Lower leg skin (tissue), 4 donors: ENCODE measurements around the gene SART1. TPM values are rescaled to one million over a fixed set of nuclear protein-coding genes. Genes with fewer than 3 reads are reported as not detected.

Source experiments
- DNase-seq, 2 donors: peaks; one replicate each; pipeline ENCODE4 v3.0.0-alpha.2; 2019; ENCODE audit warnings: low spot score in 2 of 2
- H3K4me3 ChIP-seq: fragments of 200-600 bp; sonication (generic); 2 replicates; pipeline ENCODE4 v1.5.1; 2017; ENCODE audit warnings: mild to moderate bottlenecking, low read depth; ENCODE audit not compliant: poor library complexity, severe bottlenecking
- POLR2A ChIP-seq, 2 donors: fragments of 450-650 bp; IDR thresholded peaks; one replicate each; pipeline ENCODE4 v1.6.1; 2016 to 2017; ENCODE audit warnings: antibody characterized with exemption in 2 of 2, mild to moderate bottlenecking in 1 of 2, moderate library complexity in 1 of 2
- WGBS, 2 donors: methylation state at CpG; one replicate each; pipeline ENCODE4 v1.1.5; 2018; 5-methylcytosine and 5-hydroxymethylcytosine counted together
- intact Hi-C: fragments of 100-400 bp; cut with DNase I; formaldehyde crosslinking; loops from one replicate; pipeline ENCODE4 v1.15.0; 2023; ENCODE audit warnings: low total_unique reads
- total RNA-seq, 4 donors: library from RNA; depleted of rRNA; stranded (reverse); fragments of >200 nt; gene quantifications; one replicate each; pipeline ENCODE4 v1.1.0, GENCODE V29; 2016
- TF ChIP-seq, protein P1 (sequence below), 3 donors: fragments of 450-650 bp; IDR thresholded peaks; one replicate each; pipeline ENCODE4 v1.5.1; 2016; ENCODE audit warnings: antibody characterized with exemption in 3 of 3, mild to moderate bottlenecking in 3 of 3, moderate library complexity in 2 of 3

Gene SART1
- total RNA-seq, 4 donors from 2014 or later = 35.0 to 73.5 (median 55.4) TPM

DNA sequence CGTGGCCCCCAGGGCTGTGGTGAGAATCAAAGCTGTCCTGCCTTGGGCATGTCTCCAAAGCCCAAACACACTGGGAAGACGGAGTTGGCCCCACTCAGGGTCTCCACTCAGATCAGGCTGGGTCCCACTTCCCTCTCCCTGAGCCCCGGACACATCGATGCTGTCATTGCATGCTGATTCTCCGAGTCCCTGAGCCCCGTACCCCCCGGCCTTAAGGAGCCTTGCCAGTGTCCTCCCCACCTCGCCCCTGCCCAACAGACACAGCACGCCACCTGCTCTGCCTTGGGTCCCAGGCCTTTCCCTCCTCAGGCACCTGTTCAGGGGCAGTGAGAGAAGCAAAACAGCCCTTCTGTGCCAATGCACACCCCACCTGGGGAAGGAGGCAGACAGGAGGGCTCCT is 25.8 kb downstream of the SART1 start:
- 70 to 79% methylated on average over 9 of the region's 9 CpGs for WGBS, 2 donors
- intact Hi-C loops = loop anchor here (5.0 to 10.0 kb wide), 2 partner anchors 105 to 283 kb away; no protein-coding TSS in a partner anchor
- no peak overlapping the region for H3K4me3 ChIP-seq
- TF ChIP-seq POLR2A (IDR thresholded peaks at IDR 0.05) = no peak
- TF ChIP-seq, protein P1, sequence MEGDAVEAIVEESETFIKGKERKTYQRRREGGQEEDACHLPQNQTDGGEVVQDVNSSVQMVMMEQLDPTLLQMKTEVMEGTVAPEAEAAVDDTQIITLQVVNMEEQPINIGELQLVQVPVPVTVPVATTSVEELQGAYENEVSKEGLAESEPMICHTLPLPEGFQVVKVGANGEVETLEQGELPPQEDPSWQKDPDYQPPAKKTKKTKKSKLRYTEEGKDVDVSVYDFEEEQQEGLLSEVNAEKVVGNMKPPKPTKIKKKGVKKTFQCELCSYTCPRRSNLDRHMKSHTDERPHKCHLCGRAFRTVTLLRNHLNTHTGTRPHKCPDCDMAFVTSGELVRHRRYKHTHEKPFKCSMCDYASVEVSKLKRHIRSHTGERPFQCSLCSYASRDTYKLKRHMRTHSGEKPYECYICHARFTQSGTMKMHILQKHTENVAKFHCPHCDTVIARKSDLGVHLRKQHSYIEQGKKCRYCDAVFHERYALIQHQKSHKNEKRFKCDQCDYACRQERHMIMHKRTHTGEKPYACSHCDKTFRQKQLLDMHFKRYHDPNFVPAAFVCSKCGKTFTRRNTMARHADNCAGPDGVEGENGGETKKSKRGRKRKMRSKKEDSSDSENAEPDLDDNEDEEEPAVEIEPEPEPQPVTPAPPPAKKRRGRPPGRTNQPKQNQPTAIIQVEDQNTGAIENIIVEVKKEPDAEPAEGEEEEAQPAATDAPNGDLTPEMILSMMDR (IDR thresholded peaks at IDR 0.05) = no peak
- no peak for DNase-seq

DNA sequence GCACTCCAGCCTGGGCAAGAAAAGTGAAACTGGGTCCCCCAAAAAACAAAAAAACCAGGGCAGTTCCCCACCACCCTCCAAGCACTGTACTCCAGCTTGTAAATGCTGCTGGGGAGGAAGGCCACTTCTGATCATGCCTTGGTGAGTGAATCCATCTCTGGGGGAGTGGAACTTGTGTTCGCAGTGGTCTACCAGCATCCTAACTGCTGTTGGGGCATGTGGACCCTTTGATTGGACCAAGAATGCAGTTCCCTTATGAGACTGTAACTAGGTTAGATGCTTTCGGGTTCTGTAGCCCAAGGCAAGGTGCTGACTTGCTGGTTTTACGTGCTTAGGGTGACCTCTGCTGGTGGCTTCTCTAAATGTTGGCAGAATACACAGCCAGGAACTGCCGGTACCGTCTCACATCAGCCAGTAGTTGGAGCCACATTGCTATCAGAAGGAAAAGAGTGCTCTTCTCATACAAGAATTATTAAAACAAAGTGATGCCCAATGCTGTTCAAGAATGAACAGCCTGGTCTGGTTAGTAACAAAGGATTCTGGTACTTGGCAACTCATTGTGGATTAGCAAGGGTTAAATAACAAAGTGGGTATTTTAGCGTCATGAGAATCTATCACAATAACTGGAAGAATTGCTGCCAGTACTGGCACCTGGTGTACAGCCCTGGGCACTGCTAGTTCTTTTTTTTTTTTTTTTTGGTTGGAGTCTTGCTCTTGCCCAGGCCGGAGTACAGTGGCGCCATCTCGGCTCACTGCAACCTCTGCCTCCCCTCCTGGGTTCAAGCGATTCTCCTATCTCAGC is 27.5 kb downstream of the SART1 start:
- intact Hi-C loops = loop anchor here (5.0 to 10.0 kb wide), 2 partner anchors 107 to 284 kb away; no protein-coding TSS in a partner anchor
- TF ChIP-seq, protein P1 (IDR thresholded peaks at IDR 0.05) = peak in 1 of 3 donors; percentile 97
- TF ChIP-seq POLR2A (IDR thresholded peaks at IDR 0.05) = no peak
- WGBS, 2 donors = 20% methylated on average over 10 of the region's 10 CpGs

DNA sequence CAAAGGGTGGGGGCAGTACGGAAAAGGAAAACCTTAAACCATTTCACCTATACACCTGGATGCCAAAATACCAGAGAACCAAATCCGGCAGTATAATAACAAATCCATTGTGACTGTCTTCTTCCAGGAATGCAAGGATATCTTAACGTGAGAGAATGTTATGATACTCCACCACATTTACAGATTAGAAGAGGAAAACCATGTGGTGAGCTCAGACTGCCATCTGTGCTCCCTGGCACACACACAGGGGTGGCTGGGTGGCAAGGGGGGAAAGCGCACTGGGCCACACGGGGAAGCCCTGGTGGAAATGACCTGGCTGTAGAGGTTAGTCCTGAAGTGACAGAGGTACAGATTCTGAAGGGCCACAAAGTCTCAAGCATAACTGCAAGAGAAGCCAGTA is 30.5 kb downstream of the SART1 start:
- 75 to 81% methylated on average over 5 of the region's 5 CpGs for WGBS, 2 donors
- no peak for DNase-seq
- no peak for TF ChIP-seq POLR2A (IDR thresholded peaks at IDR 0.05)
- TF ChIP-seq, protein P1 (IDR thresholded peaks at IDR 0.05) = no peak
- intact Hi-C loops = no loop called here
- no peak overlapping the region for H3K4me3 ChIP-seq

More for the DNA sequence above, 27.5 kb downstream of the SART1 start:
- no peak overlapping the region for H3K4me3 ChIP-seq
- peak; percentile 93 to 96 for DNase-seq

DNA sequence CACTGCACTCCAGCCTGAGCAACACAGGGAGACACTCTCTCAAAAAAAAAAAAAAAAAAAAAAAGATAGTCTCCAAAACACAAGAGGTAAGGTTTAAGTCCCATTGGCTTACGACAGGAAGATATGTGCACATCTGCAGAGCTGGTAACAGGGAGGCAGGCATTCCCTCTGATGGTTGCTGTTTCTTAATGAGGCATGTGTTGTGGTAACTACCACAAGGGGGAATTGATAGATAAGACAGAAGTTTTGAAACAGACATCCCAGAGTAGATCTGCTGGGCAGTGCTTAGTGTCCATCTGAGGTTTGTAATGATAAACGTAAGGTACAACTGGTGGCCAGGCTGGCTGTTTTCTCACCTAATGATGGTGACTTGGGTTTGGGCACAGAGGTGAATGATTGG is 35.8 kb downstream of the SART1 start:
- intact Hi-C loops = no loop called here
- no peak overlapping the region for H3K4me3 ChIP-seq
- WGBS, 2 donors = 83 to 84% methylated on average over 2 of the region's 2 CpGs
- DNase-seq = no peak
- TF ChIP-seq, protein P1 (IDR thresholded peaks at IDR 0.05) = no peak
- TF ChIP-seq POLR2A (IDR thresholded peaks at IDR 0.05) = no peak

DNA sequence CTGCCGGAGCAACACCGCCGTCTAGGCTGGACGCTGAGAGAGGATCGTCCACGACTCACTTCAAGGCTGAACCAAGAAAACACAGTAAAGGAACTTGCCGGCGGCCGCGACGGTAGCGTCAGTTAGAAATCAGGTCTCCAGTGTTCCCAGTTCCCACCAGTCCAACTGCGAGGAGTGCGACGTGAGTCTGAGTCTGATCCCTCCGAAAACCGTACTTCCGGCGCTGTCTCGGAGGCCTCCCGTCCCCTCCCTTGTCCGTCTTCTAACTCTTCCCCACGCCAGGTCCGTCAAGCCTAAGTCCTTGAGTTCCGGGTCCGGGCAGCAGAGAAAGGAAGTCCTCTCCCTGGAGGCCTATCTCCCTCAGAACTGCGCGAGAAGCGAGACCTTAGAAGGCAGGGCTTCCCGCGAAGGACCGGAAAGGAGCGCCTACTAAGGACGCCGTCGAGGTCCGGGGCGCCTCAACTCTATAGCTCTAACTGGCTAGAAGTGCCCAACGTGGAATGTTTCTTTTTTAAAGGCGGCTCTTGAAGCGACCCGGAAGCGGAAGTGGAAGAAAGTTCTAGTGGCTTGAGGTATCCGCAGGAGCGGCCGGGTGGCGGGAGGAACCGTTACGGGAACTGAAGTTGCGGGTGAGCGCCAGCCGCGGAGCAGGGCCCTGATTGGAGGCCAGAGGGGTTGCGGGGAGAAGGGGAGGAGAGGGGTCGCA is 40.6 kb downstream of the SART1 start, which contains the start of the genes BANF1 and EIF1AD:
Gene BANF1, plus strand, starts transcription at position 562 of the 706 bp plus-strand sequence. CDS start 748 bp downstream, outside the sequence.
Gene EIF1AD, minus strand, starts transcription at position 216 of the 706 bp plus-strand sequence. CDS start 1,768 bp downstream, outside the sequence.
- 0% methylated on average over 55 of the region's 55 CpGs for WGBS, 2 donors
- H3K4me3 ChIP-seq = peak within 1 kb of the TSS; percentile 92
- intact Hi-C loops = no loop called here
- DNase-seq = peak; percentile 93 to 98
- TF ChIP-seq, protein P1 (IDR thresholded peaks at IDR 0.05) = peak in 1 of 3 donors; percentile 11
- no peak for TF ChIP-seq POLR2A (IDR thresholded peaks at IDR 0.05)
